RWPE1 (cell line): Measurements from ENCODE around the gene CNN3.
"Not testable (repeated sequence)": the region's sequence is repeated elsewhere in the genome, so short reads cannot be mapped to it uniquely, and the experiment has no call there.

Experiments
- CTCF ChIA-PET: fragments of 350-600 bp; sonication (Branson Sonifier 250); formaldehyde crosslinking; extraction: SDS; loops from one replicate; lab custom pipeline; 2021; lab: Yijun Ruan, JAX
- POLR2A ChIA-PET: fragments of 400-600 bp; formaldehyde crosslinking; extraction: SDS; loops from one replicate; lab custom pipeline; 2020; ENCODE audit warnings: antibody characterized with exemption; ENCODE audit not compliant: low non-redundant PET; lab: Yijun Ruan, JAX
- DNase-seq: peaks from one replicate; pipeline ENCODE4 v3.0.0; 2012; ENCODE audit warnings: low spot score
- H3K27ac ChIP-seq: fragments of 450-650 bp; 2 replicates; pipeline ENCODE4 v1.5.1; 2017
- CTCF ChIP-seq: fragments of 450-650 bp; conservative IDR thresholded peaks from 2 replicates; pipeline ENCODE4 v1.5.1; 2017; ENCODE audit warnings: low read depth, mild to moderate bottlenecking

Gene CNN3

GRCh38 chr1:94942171-94943128 lies 15.5 kb upstream of the CNN3 start:
- no peak for TF ChIP-seq CTCF
- H3K27ac ChIP-seq = no peak overlapping the region
- CTCF ChIA-PET = interaction anchor here (0.6 to 0.7 kb wide), 2 partner anchors 31 to 516 kb away, joined by 3 read pairs; no protein-coding TSS in a partner anchor
- no peak for DNase-seq
- POLR2A ChIA-PET = no interaction called here

DNA sequence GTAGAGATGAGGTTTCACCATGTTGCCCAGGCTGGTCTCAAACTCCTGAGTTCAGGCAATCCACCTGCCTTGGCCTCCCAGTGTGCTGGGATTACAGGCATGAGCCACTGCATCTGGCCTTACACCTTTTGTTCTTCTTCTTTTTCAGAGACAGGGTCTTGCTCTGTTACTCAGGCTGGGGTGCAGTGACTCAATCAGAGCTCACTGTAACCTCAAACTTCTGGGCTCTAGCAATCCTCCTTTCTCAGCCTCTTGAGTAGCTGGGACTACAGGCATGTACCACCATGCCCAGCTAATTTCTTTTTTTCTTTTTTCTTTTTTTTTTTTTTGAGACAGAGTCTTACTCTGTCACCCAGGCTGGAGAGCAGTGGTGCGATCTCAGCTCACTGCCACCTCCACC lies 14.6 kb upstream of the CNN3 start:
- CTCF ChIA-PET = interaction anchor here (0.7 kb wide), 1 partner anchor 30 kb away, joined by 3 read pairs; no protein-coding TSS in a partner anchor

GRCh38 chr1:94940738-94941137 lies 13.8 kb upstream of the CNN3 start:
- POLR2A ChIA-PET = no interaction called here
- no peak for TF ChIP-seq CTCF
- no peak overlapping the region for H3K27ac ChIP-seq
- CTCF ChIA-PET = interaction anchor here (0.7 kb wide), 1 partner anchor 11 kb away, joined by 3 read pairs; no protein-coding TSS in a partner anchor
- no peak for DNase-seq

More for the DNA sequence above, 14.6 kb upstream of the CNN3 start:
- POLR2A ChIA-PET, DNase-seq, H3K27ac ChIP-seq: not testable (repeated sequence)

- no peak for DNase-seq
- CTCF ChIA-PET = no interaction called here
- no peak for TF ChIP-seq CTCF
- POLR2A ChIA-PET = no interaction called here
- H3K27ac ChIP-seq = no peak overlapping the region
Observed at GRCh38 chr1:94937820-94938219, 10.9 kb upstream of the CNN3 start.

DNA sequence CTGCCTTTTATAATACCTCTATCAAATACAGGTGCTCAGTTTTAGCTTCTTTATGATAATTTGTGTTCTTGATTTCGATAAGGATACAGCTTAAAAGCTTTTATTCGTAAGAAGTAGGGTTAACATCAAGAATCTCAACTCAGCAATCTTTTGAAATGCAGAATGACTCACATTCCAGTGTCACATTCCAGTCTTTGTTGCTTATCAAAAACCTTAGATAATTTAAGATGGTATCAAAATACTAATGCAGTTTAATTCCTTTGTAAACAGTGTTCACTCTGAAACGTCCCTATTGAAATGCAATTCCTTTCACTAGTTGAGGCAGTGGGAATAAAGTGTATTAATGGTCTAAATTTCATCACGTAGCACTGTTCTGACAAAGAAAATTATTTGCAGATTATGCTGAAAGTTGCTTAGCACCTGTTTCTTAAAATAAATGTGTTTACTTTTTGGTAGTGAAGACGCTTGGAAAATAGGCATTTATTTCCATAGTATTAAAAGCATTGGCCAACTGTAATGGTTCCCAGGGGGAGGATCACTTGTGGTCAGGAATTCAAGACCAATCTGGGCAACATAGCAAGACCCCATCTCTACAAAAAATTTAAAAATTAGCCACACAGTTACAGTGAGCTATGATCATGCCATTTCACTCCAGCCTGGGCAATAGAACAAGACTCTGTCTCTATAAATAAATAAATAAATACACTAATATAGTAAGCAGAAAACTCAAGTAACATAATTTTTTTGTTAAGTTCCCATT lies 10.1 kb upstream of the CNN3 start:
- H3K27ac ChIP-seq = no peak overlapping the region
- DNase-seq = no peak
- TF ChIP-seq CTCF = no peak
- CTCF ChIA-PET = no interaction called here
- POLR2A ChIA-PET = no interaction called here

DNA sequence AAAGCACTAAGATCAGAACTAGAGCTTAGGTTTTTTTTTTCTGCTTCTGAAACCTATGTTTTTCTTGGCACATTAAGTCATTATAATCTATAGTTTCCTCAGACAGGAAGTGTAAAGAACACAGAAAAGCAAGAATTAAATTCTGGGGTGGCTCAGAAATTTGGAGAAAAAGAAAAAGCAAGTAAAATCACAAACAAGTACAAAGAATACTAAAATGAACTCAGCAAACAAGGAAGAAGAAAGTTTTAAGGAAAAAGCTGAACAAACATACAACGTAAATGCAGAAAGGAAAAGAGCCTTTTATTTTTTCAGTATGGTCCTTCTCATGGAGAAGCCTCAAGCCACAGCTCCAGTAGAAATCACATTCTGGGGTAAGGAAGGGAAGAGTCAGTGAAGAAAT lies 8.6 kb upstream of the CNN3 start:
- no peak for DNase-seq
- no peak for TF ChIP-seq CTCF
- ChIA-PET POLR2A (no interaction called here), CTCF (interaction anchor here (0.7 to 0.9 kb wide), 2 partner anchors 12 to 82 kb away, joined by 3 to 4 read pairs; no protein-coding TSS in a partner anchor)
- no peak overlapping the region for H3K27ac ChIP-seq
